HepG2 (cell line): ENCODE measurements around the gene ANLN. TPM values are rescaled to one million over a fixed set of nuclear protein-coding genes. Genes with fewer than 3 reads are reported as not detected.
"Not testable (repeated sequence)": the region's sequence is repeated elsewhere in the genome, so short reads cannot be mapped to it uniquely, and the experiment has no call there.

Experiments used
- ATAC-seq: fragments of 200-7000 bp; cut with Tn5 transposase; 3 replicates; pipeline ENCODE4 v1.9.1; 2020; ENCODE audit warnings: mild to moderate bottlenecking, moderate library complexity
- BruUV-seq: library from RNA; stranded (reverse); fragments of 400-500 nt; replicated peaks from 2 replicates; lab custom pipeline; 2021; lab: Mats Ljungman, UMichigan
- CTCF ChIA-PET: fragments of 300-600 bp; formaldehyde crosslinking; extraction: SDS; loops from one replicate; lab custom pipeline; 2021; ENCODE audit warnings: low total read pairs, inconsistent platforms, low intra/inter-chr PET ratio; lab: Yijun Ruan, JAX
- POLR2A ChIA-PET: fragments of 350-600 bp; sonication (Branson Sonifier 250); formaldehyde crosslinking; loops from one replicate; lab custom pipeline; 2020; ENCODE audit warnings: antibody characterized with exemption, inconsistent platforms; lab: Yijun Ruan, JAX
- DNase-seq: peaks from one replicate; pipeline ENCODE4 v3.0.0-alpha.2; 2015; ENCODE audit warnings: low spot score
- FAIRE-seq: peaks from 3 replicates; lab custom pipeline; 2011; peaks lifted over from hg19 to GRCh38; lab: Jason Lieb, UNC
- H2AFZ ChIP-seq: one replicate; pipeline ENCODE4 v1.6.1; 2011; ENCODE audit warnings: low read length, inconsistent platforms
- H3K27ac ChIP-seq: fragments of 300-600 bp; 3 replicates; pipeline ENCODE4 v1.8.0; 2011; ENCODE audit warnings: mixed run types, mild to moderate bottlenecking, mixed read lengths, low read length, inconsistent platforms; ENCODE audit not compliant: insufficient read depth; ENCODE audit errors: extremely low read length
- H3K27me3 ChIP-seq, 2 experiments: fragments of 200-600 bp in 1 of 2; 2 replicates in 1 of 2; 3 replicates in 1 of 2; pipeline versions ENCODE4 v1.6.0 to v1.8.0; 2011; ENCODE audit warnings: low read length in 2 of 2, mild to moderate bottlenecking in 2 of 2, moderate library complexity in 2 of 2, inconsistent platforms in 1 of 2; ENCODE audit not compliant: insufficient read depth in 2 of 2, control insufficient read depth in 1 of 2
- H3K36me3 ChIP-seq, 2 experiments: fragments of 200-600 bp in 1 of 2; replicated peaks in 1 of 2; 2 replicates in 1 of 2; 3 replicates in 1 of 2; pipeline versions ENCODE4 v1.5.1 to v1.8.0; 2011; ENCODE audit warnings: low read length in 2 of 2, inconsistent platforms in 1 of 2; ENCODE audit not compliant: insufficient read depth in 2 of 2, control insufficient read depth in 1 of 2
- H3K4me1 ChIP-seq: 2 replicates; pipeline ENCODE4 v1.5.1; 2012; ENCODE audit warnings: low read length, inconsistent platforms; ENCODE audit not compliant: insufficient read depth
- H3K4me2 ChIP-seq: 2 replicates; pipeline ENCODE4 v1.6.0; 2011; ENCODE audit warnings: low read depth, low read length, inconsistent platforms
- H3K4me3 ChIP-seq, 3 experiments: fragments of 200-600 bp in 1 of 3; sonication (generic), shearing (Covaris generic) in 1 of 3; replicated peaks in 1 of 3; 2 replicates each; pipeline ENCODE4 v1.5.1; 2011 to 2016; ENCODE audit warnings: low read length in 3 of 3, inconsistent platforms in 2 of 3, low read depth in 2 of 3, mild to moderate bottlenecking in 2 of 3, control low read depth in 1 of 3, mixed read lengths in 1 of 3; ENCODE audit not compliant: insufficient read depth in 1 of 3
- H3K79me2 ChIP-seq: one replicate; pipeline ENCODE4 v1.6.1; 2011; ENCODE audit warnings: low read length, inconsistent platforms; ENCODE audit not compliant: insufficient read depth
- H3K9ac ChIP-seq: 2 replicates; pipeline ENCODE4 v1.6.0; 2011; ENCODE audit warnings: mild to moderate bottlenecking, low read depth, low read length, inconsistent platforms; ENCODE audit not compliant: insufficient read depth
- H3K9me3 ChIP-seq: 2 replicates; pipeline ENCODE4 v1.5.1; 2012; ENCODE audit warnings: mild to moderate bottlenecking, low read length
- H4K20me1 ChIP-seq: 2 replicates; pipeline ENCODE4 v1.6.0; 2011; ENCODE audit warnings: inconsistent platforms, mild to moderate bottlenecking, low read length, moderate library complexity; ENCODE audit not compliant: insufficient read depth
- CREBL2 ChIP-seq: sonication (generic); formaldehyde crosslinking; IDR thresholded peaks from 2 replicates; pipeline ENCODE4 v1.8.1; 2023; ENCODE audit warnings: missing genetic modification reagents, mild to moderate bottlenecking, borderline replicate concordance
- DBP ChIP-seq: sonication (generic); formaldehyde crosslinking; IDR thresholded peaks from 2 replicates; pipeline ENCODE4 v1.4.0; 2020; ENCODE audit warnings: missing genetic modification reagents; ENCODE audit errors: not compliant biosample characterization
- EP300 ChIP-seq, 3 experiments: sonication (generic) in 1 of 3; formaldehyde crosslinking in 1 of 3; IDR thresholded peaks; 2 replicates each; pipeline versions ENCODE4 v1.5.1 to v1.6.1; 2011 to 2020; ENCODE audit warnings: low read depth in 2 of 3, low read length in 2 of 3, borderline replicate concordance in 1 of 3, improper control_type of control experiment in 1 of 3, mild to moderate bottlenecking in 1 of 3, missing genetic modification reagents in 1 of 3, moderate library complexity in 1 of 3
- HNRNPL ChIP-seq: fragments of 200-400 bp; formaldehyde crosslinking; IDR thresholded peaks from 2 replicates; pipeline ENCODE4 v1.6.1; 2017; ENCODE audit warnings: mild to moderate bottlenecking, low read depth, low read length
- IKZF4 ChIP-seq: sonication (generic); formaldehyde crosslinking; IDR thresholded peaks from 2 replicates; pipeline ENCODE4 v1.5.1; 2020; ENCODE audit warnings: borderline replicate concordance, mild to moderate bottlenecking, low read depth, missing genetic modification reagents; ENCODE audit errors: not compliant biosample characterization
- KLF9 ChIP-seq: IDR thresholded peaks from 2 replicates; pipeline ENCODE4 v1.6.1; 2016; ENCODE audit warnings: low read depth
- MTA3 ChIP-seq: sonication (generic); formaldehyde crosslinking; IDR thresholded peaks from 2 replicates; pipeline ENCODE4 v1.4.0; 2020; ENCODE audit warnings: missing genetic modification reagents
- NAIF1 ChIP-seq: sonication (generic); formaldehyde crosslinking; IDR thresholded peaks from 2 replicates; pipeline ENCODE4 v1.5.0; 2020; ENCODE audit warnings: mild to moderate bottlenecking, missing genetic modification reagents, borderline replicate concordance
- PLSCR1 ChIP-seq: sonication (generic); formaldehyde crosslinking; IDR thresholded peaks from 2 replicates; pipeline ENCODE4 v1.5.0; 2020; ENCODE audit warnings: missing genetic modification reagents, mild to moderate bottlenecking, borderline replicate concordance
- SMAD3 ChIP-seq: sonication (generic); formaldehyde crosslinking; IDR thresholded peaks from 2 replicates; pipeline ENCODE4 v1.4.0; 2020; ENCODE audit warnings: missing genetic modification reagents
- SMARCE1 ChIP-seq: fragments of 450-650 bp; IDR thresholded peaks from 2 replicates; pipeline ENCODE4 v1.6.1; 2017; ENCODE audit warnings: borderline replicate concordance
- TEAD2 ChIP-seq: sonication (generic); formaldehyde crosslinking; IDR thresholded peaks from 2 replicates; pipeline ENCODE4 v1.9.0; 2021; ENCODE audit warnings: missing genetic modification reagents
- THRA ChIP-seq: sonication (generic); formaldehyde crosslinking; IDR thresholded peaks from 2 replicates; pipeline ENCODE4 v1.4.0; 2020; ENCODE audit warnings: missing genetic modification reagents, borderline replicate concordance
- WGBS: methylation state at CpG from one replicate; pipeline ENCODE4 v1.1.6; 2017; ENCODE audit warnings: low lambda C conversion rate; 5-methylcytosine and 5-hydroxymethylcytosine counted together
- in situ Hi-C: cut with HindIII; loops from 2 replicates; pipeline ENCODE4 v1.10.0; 2017; ENCODE audit warnings: low pct_unique_long_range_greater_than_20kb; ENCODE audit not compliant: extremely low pct_ligation_motif_present
- intact Hi-C: fragments of 100-400 bp; cut with micrococcal nuclease; formaldehyde crosslinking; loops from one replicate; pipeline ENCODE4 v1.10.0; 2022; ENCODE audit not compliant: unreplicated experiment
- polyA plus RNA-seq, 8 experiments: library from polyadenylated mRNA; depleted of rRNA in 3 of 8; stranded (reverse) in 7 of 8; unstranded in 1 of 8; fragments of >200 nt; fragmentation: Illumina TruSeq in 4 of 8; extraction: Trizol in 4 of 8; gene quantifications; 2 replicates each; pipeline versions ENCODE4 v1.2.1 to v1.2.3, GENCODE V29; 2011 to 2016; ENCODE audit warnings: low read depth in 4 of 8, missing spikeins in 1 of 8, mixed read lengths in 1 of 8; ENCODE audit not compliant: insufficient read depth in 1 of 8
- total RNA-seq, 5 experiments: library from RNA; depleted of rRNA; stranded (reverse); fragments of >200 nt; fragmentation: Illumina TruSeq; extraction: Trizol; gene quantifications; 2 replicates each; pipeline ENCODE4 v1.2.3, GENCODE V29; 2016; ENCODE audit warnings: low read depth in 1 of 5

ANLN gene
- total and polyA plus RNA-seq, 2 of the 13 experiments (the other 11 are each of a cell fraction or from before 2014, with no cell fraction given) = 20.0 to 72.0 TPM

GRCh38 chr7:36491317-36491716, 101.7 kb downstream of the ANLN start (continued):
- TF ChIP-seq THRA (CRISPR knock-in tag) (no peak), MTA3 (CRISPR knock-in tag) (no peak), TEAD2 (CRISPR knock-in tag) (no peak), EP300 (IDR thresholded peaks at IDR 0.05; ENCODE audit: low read depth in 2 of 2, low read length in 2 of 2) (no peak), EP300 (CRISPR knock-in tag; IDR thresholded peaks at IDR 0.05; ENCODE audit: borderline replicate concordance) (no peak), PLSCR1 (CRISPR knock-in tag) (no peak), DBP (CRISPR knock-in tag) (no peak), NAIF1 (CRISPR knock-in tag) (no peak), CREBL2 (CRISPR knock-in tag) (no peak)

- H3K4me2 ChIP-seq = no peak overlapping the region
- H3K4me3 ChIP-seq = no peak overlapping the region
- no peaks in the 10 kb centered on the region for H3K9me3 ChIP-seq
- no peak for TF ChIP-seq IKZF4 (CRISPR knock-in tag)
- no peak for TF ChIP-seq SMAD3 (CRISPR knock-in tag)
- no peak for TF ChIP-seq SMARCE1
- no peak for TF ChIP-seq HNRNPL
- no peak for TF ChIP-seq KLF9
- TF ChIP-seq, all 625 proteins: peak for 0
- no TSS peak for BruUV-seq
- H2AFZ ChIP-seq = no peak overlapping the region
- no peaks in the 10 kb centered on the region for H3K79me2 ChIP-seq
- no peaks in the 10 kb centered on the region for H3K36me3 ChIP-seq
- POLR2A ChIA-PET = no interaction called here
- H3K9ac ChIP-seq = no peak overlapping the region
- CTCF ChIA-PET = no interaction called here
- DNase-seq (no peak), FAIRE-seq (no peak), ATAC-seq (no peak)
- 43% methylated on average over 6 of the region's 6 CpGs for WGBS
- H3K27me3 ChIP-seq = no peaks in the 10 kb centered on the region
- no peaks in the 10 kb centered on the region for H3K4me1 ChIP-seq
- no peak overlapping the region for H3K27ac ChIP-seq
- H4K20me1 ChIP-seq = no peaks in the 10 kb centered on the region
- in situ Hi-C loops = no loop called here
- intact Hi-C loops = no loop called here
These were observed 106.9 kb downstream of the ANLN start for GRCh38 chr7:36496576-36496975.

GRCh38 chr7:36497176-36497575, 107.5 kb downstream of the ANLN start:
- POLR2A ChIA-PET, H3K4me1 ChIP-seq, H3K79me2 ChIP-seq, H4K20me1 ChIP-seq, BruUV-seq, FAIRE-seq, DNase-seq, ATAC-seq, H3K9ac ChIP-seq, H2AFZ ChIP-seq, intact Hi-C loops, in situ Hi-C loops, H3K36me3 ChIP-seq, H3K27me3 ChIP-seq, H3K9me3 ChIP-seq, H3K4me2 ChIP-seq, H3K4me3 ChIP-seq, CTCF ChIA-PET, H3K27ac ChIP-seq: not testable (repeated sequence)
- 53% methylated on average over 6 of the region's 6 CpGs for WGBS
